ENCODE data around the gene ARHGEF9.
A peak's percentile ranks its signal among the peaks of the same experiment; 100 is the strongest.

The ARHGEF9 gene

DNA sequence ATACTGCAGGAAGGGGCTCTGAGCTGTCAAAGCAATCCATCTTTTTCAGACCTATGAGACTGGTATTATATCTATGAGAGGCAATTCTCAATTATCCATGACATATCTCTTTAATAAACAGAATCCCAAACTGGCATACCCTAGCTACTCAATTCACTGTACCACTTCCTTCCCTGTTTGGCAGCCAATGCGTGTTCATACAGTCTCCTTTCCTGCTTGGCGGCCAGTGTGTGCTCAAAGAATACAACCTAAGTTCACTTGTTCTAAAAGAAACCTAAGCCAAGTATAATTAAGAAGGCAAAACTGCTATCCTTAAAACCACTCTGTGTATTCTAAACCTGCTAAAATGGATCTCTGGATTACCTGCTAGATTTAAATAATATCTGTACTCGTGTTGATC lies 38.3 kb downstream of the ARHGEF9 start:
- DNase-seq (ENCODE audit: low spot score), result no peak

DNA sequence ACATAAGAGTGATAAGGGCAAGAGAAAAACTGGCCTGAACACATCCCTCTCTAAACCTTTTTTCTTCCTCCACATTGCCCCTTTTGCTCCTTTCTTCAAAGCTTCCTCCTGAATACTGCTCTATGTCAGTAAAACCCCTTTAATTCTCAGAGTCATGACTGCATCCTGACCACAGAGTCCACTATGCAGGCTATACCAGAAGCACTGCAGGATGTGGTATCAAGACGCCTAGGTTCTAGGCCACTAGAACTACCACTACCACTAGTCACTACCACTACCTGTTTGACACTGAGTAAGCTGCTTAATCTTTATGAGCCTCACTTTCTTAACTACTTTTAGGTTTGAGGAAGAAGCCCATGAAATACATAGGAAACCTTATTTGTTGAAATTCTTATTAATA lies 38.7 kb downstream of the ARHGEF9 start:
- DNase-seq (ENCODE audit: low spot score), result peak; percentile 45

DNA sequence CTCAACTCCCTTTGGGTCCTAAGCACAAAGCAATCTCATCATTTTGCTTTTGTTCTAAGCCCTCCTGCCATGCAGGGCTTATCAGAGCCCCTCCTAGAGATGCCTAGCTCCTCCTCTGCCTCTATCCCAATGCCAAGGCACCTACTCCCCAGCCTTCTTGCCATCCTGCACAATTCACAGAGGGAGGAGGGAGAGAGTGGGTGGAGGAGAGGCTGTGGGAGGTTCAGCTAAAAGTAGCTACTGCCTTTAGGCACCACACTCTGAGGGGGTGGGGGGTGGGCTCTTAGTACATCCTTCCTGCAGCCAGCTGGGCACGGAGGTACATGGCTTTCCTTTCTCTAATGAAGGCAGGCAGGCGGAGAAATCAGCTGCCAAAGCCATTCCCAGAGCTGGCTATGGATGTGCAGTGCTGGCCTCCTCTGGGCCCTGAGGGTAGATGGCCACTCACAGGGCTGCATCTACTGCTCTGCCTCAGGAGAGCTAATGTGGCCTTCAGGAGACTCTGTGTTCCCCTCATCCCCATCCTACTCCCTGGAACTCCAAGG lies 40.1 kb downstream of the ARHGEF9 start:
- no peak for DNase-seq (ENCODE audit: low spot score)

DNA sequence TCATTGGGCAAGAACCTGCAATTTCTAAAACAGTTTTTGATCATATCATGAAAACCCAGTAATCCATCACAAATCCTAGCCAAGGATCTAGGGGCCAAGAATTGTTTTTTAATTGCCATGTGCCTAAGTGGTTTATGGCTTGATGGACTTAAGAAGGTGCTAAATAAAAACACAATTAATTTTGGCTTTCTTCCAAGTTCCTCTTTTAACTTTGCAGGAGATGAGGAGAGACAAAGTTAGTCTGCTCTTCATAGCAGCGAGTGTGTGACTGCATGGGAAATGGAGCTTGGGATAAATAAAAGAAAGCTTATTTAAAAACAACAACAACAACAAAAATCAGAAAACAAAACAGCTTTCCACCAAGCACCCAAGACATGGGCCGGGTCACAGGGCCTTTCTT lies 41.4 kb downstream of the ARHGEF9 start:
- DNase-seq (ENCODE audit: low spot score), result no peak

DNA sequence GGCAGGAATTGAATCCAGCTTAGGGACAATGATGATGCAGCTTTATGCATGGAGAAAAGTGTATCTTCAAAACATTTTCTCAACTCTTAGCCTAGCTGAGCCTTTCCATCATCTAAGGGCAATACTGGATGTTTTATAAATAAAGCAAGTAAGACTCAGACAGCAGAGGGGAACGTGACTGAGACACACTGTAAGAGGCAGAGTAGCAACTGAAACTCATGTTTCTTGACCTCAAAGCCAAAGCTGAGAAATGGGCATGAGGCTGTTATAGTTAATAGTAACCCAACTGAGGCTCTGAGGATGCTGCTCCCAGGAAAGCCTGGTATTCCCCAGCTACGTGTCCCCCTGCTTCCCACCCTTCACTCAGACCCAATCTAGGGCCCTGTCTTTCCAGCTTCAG lies 44.6 kb downstream of the ARHGEF9 start:
- no peak for DNase-seq (ENCODE audit: low spot score)

DNA sequence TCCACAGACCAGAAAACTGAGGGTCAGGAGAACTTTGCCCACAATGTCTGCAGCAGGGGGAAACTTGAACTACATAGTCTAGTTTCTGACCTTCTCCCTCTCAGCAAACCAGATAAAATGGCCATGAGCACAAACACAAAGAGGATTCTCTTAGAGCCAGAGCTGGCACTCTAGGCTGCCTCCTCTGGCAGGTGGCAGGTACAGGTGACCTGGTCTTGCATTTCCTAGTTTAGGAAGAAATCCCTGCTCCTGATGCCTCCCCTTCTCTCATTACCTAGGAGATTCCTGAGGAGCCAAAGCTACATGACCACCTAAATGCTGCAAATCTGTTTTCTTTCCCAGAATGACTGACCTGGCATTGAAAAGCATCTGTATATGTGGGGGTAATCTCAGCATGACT lies 45.1 kb downstream of the ARHGEF9 start:
- no peak for DNase-seq (ENCODE audit: low spot score)

DNA sequence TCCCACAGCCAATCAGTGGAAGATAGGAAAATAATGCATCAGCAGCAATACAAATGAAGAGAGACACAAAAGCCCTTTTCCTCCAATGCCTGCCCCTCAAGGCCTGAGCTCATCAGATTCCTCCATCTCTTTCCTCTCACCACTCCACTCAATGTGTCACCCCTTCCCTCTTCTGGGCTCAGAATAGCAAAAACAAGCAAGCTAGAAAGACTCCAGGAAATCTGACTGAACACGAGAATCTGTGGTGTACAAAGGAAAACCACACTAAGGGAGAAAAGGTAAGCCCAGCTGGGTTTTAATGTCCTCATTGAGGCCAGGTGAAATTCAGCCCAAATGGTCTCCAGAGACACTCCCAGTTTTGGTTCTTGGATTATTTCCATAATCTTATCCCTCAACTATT lies 46.3 kb downstream of the ARHGEF9 start:
- DNase-seq (ENCODE audit: low spot score), result no peak

DNA sequence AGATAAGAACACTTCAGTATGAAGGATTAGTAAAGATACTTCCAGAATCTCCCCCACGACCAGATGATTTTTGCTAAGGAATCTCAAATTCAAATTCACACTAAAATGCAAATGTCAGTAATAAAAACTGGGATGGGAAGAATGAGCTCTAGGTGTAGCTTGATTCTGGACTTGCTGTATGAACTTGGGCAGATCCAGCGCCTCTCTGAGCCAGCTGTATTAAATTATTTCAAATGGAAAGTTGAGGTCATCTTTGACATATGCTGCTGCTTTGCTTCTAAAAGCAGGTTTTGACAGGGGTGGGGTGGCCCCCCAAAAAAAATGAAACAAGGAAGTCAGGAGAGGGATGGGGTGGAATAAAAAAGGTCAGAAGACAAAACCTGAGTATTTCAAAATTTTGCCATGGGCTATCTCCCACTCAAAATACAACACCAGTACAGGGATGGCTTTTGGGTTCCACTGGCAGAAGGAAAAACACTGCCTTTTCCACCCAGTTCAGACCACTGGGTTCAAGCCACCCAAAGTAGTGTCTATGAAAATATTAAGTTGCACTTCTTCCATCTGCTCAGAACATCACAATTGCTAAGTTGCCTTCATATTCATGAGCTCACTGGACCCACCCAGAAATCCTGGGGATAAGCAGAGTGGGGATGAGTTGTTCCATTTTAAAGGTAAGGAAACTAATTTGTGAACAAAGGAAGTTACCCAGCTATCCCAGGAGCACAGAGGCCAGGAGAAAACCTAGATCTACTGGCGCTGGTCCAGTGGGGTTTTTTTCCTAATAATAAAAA lies 47.7 kb downstream of the ARHGEF9 start:
- DNase-seq (ENCODE audit: low spot score), result no peak

DNA sequence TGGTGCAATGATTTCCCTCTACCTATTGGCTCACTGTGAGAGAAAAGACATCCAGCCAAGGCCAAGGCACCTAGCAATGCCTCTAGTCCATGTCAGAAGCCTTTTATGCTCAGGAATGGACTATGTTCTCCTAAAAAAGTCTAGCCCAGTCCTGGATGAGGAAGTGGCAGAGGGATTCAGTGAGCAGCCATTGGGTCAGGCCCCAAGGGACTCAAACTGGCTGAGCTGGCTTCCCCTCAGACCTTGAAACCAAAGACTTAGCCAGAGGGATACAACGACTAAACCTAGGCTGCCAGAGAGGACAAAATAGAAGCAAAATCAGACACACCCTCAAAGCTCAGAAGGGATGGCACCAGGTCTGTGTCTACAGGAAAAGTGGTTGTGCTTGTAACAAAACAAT lies 49.1 kb downstream of the ARHGEF9 start:
- DNase-seq (ENCODE audit: low spot score), result no peak

DNA sequence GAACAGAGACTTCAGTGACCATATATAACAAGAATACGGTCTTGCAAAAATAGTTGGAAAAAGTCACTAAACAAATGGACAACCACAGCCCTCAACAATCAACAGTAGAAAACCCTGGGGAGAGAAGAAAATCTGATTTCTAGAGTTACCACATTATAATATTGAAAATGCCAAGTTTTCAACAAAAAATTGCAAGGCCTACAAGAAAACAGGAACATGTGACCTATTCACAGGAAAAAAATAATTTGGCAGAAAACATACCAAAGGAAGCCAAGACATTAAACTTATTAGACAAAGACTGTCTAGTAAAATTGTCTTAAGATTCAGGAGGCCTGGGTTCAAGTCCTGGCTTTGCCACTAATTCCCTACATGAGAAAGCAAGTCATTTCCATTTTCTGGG lies 64.7 kb downstream of the ARHGEF9 start:
- no peak for DNase-seq (ENCODE audit: low spot score)

DNA sequence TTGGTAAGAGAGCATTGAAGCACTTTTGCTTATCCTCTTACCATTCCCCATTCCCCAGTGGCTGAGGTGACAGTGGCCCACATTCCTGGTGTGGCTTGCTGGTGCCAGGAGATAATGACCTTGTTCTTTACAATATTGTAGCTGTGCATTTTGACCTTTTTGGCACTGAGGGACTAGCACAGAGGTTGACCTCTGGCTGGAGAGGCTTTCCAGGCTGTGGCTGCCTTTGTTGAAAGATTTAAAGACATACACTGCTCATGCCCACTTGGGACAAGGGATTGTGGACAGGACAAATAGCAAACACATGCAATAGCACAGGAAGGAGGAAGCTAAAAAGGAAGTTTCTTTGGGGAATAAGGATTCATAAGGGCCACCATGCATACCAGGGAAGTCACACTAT lies 65.4 kb downstream of the ARHGEF9 start:
- DNase-seq (ENCODE audit: low spot score), result no peak

DNA sequence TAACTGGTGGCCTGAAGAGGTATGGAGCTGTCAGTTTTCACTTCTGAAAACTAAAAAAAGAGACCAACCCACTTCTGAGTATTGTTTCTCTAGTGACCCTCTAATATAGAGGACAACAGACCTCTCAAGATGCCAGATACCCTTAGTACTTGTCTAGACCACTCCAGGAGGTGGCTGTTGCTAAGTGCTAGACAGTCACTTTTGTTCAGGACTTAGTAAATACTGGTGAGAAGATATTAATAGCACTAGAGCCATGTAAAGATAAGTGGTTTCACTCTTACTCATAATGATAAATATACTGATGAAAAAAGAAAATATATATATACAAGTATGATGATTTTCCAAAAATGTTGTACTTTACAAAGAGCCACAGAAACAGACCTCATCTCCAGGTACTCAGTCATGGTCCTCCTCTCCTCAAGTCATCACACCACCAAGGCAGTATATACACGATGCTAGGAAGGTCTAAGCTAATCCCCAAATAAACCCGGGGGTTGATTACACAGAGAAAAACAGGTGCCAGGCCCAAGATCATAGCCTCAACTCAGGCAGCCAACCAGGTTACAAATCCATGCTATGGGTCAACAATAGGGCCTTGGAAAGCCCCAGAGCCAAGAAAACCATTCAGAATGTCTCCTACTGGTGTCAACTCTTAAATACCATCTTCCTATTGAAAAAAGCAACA lies 66.9 kb downstream of the ARHGEF9 start:
- DNase-seq (ENCODE audit: low spot score), result no peak

DNA sequence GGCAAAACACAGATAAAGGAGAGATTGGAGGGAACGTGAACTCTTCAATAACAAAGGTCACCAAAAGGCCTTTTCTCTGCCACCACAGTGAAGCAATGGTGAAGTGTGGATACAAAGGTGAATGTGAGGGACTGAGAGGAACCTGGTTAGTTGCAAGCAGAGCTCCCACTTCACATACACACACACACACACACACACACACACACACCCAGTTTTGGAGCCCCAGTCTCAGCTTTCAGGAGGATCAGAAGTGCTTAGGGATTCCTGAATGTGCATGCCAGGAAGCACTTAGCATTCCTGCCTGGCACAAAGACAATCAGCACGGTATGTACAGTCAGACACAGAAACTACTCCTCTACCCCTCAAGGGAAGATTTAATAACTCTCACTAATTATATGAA lies 71.5 kb downstream of the ARHGEF9 start:
- no peak for DNase-seq (ENCODE audit: low spot score)

DNA sequence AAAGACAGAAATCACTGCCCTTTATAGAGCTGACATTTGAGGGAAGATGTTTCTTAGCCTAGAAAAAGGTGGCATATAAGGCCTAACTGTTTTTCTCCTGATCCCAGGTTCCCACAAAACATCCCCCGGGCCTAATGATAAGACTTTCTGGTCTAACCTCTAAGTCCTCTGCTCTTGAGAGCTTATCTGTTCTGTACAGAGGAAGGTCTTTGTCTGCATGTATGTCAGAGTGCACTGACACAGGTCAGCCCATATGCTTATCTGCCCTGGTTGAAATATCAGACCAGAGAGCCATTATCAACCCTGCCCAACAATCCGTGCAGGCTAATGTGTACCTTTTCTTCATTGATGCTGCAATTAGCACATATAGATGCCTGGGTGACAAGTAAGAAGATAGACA lies 76.2 kb downstream of the ARHGEF9 start:
- no peak for DNase-seq (ENCODE audit: low spot score)

DNA sequence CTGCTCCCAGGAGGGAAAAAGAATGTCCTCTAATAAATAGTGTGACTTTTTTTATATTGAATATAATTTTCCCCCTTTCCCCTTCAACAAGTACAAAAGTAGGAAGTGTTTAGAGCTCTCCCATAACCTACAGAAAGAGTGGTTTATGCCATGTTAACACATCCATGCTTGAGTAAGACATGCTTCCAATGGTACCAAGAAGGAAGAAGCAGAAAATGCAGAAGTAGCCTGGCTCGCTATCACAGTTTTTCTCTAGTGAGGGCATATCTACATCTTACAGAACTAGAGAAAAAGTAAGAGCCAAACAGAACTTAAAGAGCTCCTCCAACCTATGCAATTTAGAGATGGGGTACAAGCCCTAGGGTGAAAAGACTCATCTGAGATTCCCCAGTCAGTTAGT lies 82.5 kb downstream of the ARHGEF9 start:
- no peak for DNase-seq (ENCODE audit: low spot score)

DNA sequence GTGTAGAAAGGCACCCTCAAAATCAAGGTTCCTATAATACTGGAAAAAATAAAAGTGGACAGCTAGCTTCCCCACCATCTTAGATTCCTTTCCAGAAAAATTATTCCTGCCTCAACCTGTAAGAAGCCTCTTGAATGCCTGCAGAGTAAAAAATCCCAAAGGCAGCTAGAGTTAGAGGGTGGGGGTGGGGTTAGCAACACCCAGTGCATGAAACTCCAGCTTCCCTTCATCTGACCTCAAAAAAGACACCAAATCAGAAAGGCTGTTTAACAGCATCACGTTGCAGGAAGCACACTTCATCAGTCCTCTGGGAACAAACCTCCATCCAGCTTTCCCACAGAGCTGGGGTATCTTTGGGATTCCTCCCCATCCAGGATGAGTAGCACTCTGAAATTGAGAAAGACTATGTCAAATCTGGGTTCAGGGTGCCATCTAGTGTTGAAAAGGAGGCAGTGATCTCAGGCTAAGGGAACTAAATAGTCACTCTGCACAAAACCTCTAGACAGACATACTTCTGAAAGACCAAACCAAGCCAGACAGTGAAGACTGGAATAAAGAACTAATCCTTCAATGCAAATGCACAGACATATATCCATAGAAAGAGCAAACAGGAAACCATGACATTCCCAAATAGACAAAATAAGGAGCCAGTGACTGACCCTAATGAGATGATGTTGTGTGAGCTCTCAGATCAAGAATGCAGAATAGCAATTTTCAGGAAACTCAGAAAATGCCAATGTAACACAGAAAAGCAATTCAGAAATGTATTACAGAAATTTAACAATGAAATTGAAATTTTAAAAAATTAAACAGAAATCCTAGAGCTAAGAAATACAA lies 97.9 kb downstream of the ARHGEF9 start:
- DNase-seq (ENCODE audit: low spot score), result peak; percentile 30

DNA sequence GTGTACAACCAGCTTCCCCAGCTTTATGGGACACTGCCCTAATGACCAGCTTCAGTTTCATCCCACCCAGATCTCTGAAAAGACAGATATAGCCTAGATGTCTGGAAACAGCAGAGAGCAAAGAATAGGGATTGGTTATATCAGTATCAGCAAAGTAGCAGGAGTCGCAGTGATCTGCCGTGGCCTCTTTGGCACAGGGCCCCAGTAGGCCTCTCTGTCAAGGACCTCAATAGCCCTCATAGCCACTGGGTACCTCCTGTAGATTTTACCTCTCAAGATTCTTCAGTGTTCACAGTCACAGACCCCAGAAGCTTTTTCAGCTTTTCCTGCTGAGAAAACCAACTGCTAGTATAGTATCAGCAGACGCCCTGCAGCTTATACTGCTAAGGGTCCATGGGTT lies 104.6 kb downstream of the ARHGEF9 start:
- DNase-seq (ENCODE audit: low spot score), result no peak

DNA sequence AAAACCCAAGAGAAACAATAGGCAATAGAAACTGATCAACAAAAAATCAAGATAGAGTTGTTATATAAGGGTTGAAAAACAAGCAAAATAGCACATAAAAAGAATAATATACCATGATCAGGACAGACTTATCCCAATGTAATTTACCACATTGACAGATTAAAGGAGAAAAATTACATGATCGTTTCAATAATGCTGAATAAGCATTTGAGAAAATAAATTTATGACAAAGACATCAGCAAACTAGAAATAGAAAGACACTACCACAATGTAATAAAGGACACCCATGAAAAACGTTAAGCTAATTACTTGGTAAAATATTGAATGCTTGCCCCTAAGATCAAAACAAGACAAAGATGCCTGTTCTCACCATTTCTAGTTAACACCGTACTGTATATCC lies 105.6 kb downstream of the ARHGEF9 start:
- DNase-seq (ENCODE audit: low spot score), result no peak

DNA sequence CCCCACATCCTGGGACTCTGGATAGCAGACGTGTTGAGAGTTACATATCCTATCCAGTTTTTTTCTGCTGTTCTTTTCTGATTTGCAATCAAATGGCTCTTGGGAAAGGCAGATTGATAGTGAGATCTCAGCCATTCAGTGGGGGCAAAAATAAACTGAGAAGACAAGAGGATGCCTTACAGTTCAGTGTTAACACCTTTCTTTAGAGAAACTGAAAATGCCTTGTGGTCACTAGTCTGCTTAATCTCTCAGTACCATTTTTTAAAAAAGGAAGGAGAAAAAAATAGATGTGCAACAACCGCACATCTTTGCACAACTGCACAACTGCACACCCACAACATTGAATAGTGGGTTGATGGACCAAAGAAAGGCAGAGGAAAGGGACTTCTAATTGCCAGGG lies 109.3 kb downstream of the ARHGEF9 start:
- DNase-seq (ENCODE audit: low spot score), result no peak

DNA sequence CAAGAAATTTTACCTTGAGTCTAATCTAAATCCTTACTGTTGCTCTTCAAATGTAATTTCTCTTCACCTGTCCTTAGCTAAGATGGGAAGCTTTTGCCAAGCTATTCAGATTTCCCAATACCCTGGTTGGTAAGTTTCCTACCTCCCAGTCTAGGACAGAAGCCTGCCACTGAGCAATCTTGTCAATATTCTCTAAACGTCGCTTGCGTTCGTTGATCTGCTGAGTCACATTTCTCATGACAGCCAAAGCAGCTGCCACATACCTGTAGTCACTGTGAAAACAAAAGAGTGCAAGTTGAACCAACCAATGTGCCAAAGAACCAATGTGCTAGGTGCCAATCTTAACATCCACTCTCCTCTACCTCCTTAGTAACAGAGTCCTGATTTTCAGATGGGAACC lies 111.1 kb downstream of the ARHGEF9 start:
- no peak for DNase-seq (ENCODE audit: low spot score)

DNA sequence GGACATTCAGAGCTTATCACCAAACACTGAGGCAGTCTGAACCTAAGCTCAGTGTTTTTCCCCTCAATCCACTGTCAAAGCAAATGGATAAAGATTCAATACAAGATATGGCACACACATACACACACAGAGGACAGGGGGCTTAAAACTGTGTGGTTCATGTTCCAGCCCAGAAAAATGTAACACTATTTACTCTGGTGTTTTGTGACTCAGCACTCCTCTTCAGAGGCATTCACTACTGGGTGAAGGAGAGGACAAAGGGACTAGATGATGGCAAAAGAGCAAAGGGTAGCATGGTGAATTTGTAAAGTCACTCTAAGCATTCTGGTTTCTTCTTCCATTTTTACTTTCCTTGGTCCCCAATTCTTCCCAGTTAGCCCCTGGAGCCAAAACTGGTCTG lies 120.3 kb downstream of the ARHGEF9 start:
- no peak for DNase-seq (ENCODE audit: low spot score)

DNA sequence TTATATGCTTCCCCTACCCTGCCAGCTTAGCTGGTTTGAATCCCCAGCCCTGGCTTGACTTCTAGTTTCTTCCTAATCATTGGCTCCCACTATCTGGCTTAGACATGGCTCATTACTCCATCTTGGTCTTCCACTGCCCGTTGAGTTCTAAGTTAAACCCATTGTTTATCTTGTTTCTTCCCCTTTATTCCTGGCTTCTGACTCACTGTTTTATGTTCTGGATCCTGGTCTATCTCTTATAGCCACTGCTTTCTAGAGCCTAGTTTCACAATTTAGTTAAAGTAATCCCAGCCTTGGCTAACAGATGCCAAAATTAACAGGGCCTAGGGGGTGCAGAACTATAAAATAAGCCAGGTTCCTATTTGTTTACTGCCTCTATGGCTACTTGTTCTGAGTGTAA lies 120.9 kb downstream of the ARHGEF9 start:
- DNase-seq (ENCODE audit: low spot score), result no peak

DNA sequence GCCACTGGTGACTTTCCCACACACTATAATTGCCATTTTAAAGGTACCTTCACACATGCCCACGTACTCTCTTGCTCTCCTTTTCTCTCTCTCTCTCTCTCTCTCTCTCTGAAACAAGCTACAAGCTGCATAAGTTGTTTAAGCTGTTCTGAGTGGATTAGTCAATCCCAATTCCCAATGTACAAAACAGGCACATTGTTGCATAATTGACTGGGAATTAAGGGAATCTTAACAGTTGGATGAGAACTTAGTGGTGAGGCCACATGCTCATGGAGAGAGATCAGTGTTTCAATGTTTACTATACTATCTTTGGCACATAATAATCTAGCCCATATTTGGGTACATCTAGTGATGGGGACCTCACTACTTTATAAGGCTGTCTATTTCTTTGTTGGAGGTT lies 123.3 kb downstream of the ARHGEF9 start:
- no peak for DNase-seq (ENCODE audit: low spot score)
